Measurements from ENCODE around the gene SAMD4A.

Gene SAMD4A

GRCh38 chr14:54762296-54762695, 195.4 kb downstream of the SAMD4A start:
- Mint-ChIP-seq H3K27me3 (ENCODE audit: low read depth, poor library complexity) (peaks cover 11% of the 10 kb centered on the region), H3K4me1 (peaks cover 15% of the 10 kb centered on the region), H3K4me3 (no peak overlapping the region), H3K36me3 (ENCODE audit: low read depth) (no peaks in the 10 kb centered on the region), H3K27ac (no peak overlapping the region), H3K9me3 (no peaks in the 10 kb centered on the region)
- no peak for TF ChIP-seq CTCF (IDR thresholded peaks at IDR 0.05)
- DNase-seq = no peak

- no peak overlapping the region for H3K4me3 Mint-ChIP-seq
- peaks cover 15% of the 10 kb centered on the region for H3K4me1 Mint-ChIP-seq
- no peak overlapping the region for H3K27ac Mint-ChIP-seq
- no peak for DNase-seq
- no peak for TF ChIP-seq CTCF (IDR thresholded peaks at IDR 0.05)
- no peaks in the 10 kb centered on the region for H3K36me3 Mint-ChIP-seq (ENCODE audit: low read depth)
- peaks cover 8% of the 10 kb centered on the region for H3K27me3 Mint-ChIP-seq (ENCODE audit: low read depth, poor library complexity)
- H3K9me3 Mint-ChIP-seq = no peaks in the 10 kb centered on the region
Observed at GRCh38 chr14:54763761-54764160, 196.8 kb downstream of the SAMD4A start.

GRCh38 chr14:54766276-54767138, 199.6 kb downstream of the SAMD4A start:
- Mint-ChIP-seq H3K9me3 (no peaks in the 10 kb centered on the region), H3K4me3 (no peak overlapping the region), H3K27me3 (ENCODE audit: low read depth, poor library complexity) (peaks cover 8% of the 10 kb centered on the region), H3K4me1 (peaks cover 9% of the 10 kb centered on the region), H3K27ac (peak overlapping the region; percentile 55), H3K36me3 (ENCODE audit: low read depth) (no peaks in the 10 kb centered on the region)
- no peak for DNase-seq
- TF ChIP-seq CTCF (IDR thresholded peaks at IDR 0.05) = no peak

GRCh38 chr14:54767139-54767431, 200.2 kb downstream of the SAMD4A start:
- H3K9me3 Mint-ChIP-seq = no peaks in the 10 kb centered on the region
- H3K4me1 Mint-ChIP-seq = peaks cover 9% of the 10 kb centered on the region

GRCh38 chr14:54767450-54767849, 200.5 kb downstream of the SAMD4A start:
- no peak for DNase-seq
- Mint-ChIP-seq H3K36me3 (ENCODE audit: low read depth) (no peaks in the 10 kb centered on the region), H3K4me1 (peaks cover 13% of the 10 kb centered on the region), H3K27ac (no peak overlapping the region), H3K4me3 (no peak overlapping the region), H3K9me3 (no peaks in the 10 kb centered on the region), H3K27me3 (ENCODE audit: low read depth, poor library complexity) (peaks cover 8% of the 10 kb centered on the region)
- no peak for TF ChIP-seq CTCF (IDR thresholded peaks at IDR 0.05)

More at GRCh38 chr14:54767139-54767431, 200.2 kb downstream of the SAMD4A start:
- H3K27ac Mint-ChIP-seq = no peak overlapping the region
- no peak overlapping the region for H3K4me3 Mint-ChIP-seq
- H3K36me3 Mint-ChIP-seq (ENCODE audit: low read depth) = no peaks in the 10 kb centered on the region
- H3K27me3 Mint-ChIP-seq (ENCODE audit: low read depth, poor library complexity) = peaks cover 8% of the 10 kb centered on the region
- no peak for DNase-seq
- TF ChIP-seq CTCF (IDR thresholded peaks at IDR 0.05) = no peak

Measured in nephron progenitor cell (in vitro differentiated cells).